Natural killer cell (primary cell): ENCODE data around the gene ATAD3B. TPM values are rescaled to one million over a fixed set of nuclear protein-coding genes. Genes with fewer than 3 reads are reported as not detected.

Experiments
- ATAC-seq, 3 donors: fragments of 150-1000 bp in 2 of 3; fragments of 200-7000 bp in 1 of 3; cut with Tn5 transposase; 1 replicate in 1 of 3; 2 replicates in 2 of 3; pipeline ENCODE4 v1.10.0; 2021; ENCODE audit warnings: mild to moderate bottlenecking in 2 of 3, moderate library complexity in 2 of 3
- DNase-seq, 2 donors: peaks; one replicate each; pipeline versions ENCODE4 v3.0.0 to v3.0.0-alpha.2; 2013 to 2021; ENCODE audit warnings: mixed read lengths in 1 of 2
- H3K27ac ChIP-seq: one replicate; pipeline ENCODE4 v1.5.1; 2013; ENCODE audit warnings: mild to moderate bottlenecking, low read length
- H3K27me3 ChIP-seq: one replicate; pipeline ENCODE4 v1.6.1; 2013; ENCODE audit warnings: low read length; ENCODE audit not compliant: control insufficient read depth, insufficient read depth
- H3K36me3 ChIP-seq: one replicate; pipeline ENCODE4 v1.6.1; 2013; ENCODE audit warnings: low read length; ENCODE audit not compliant: control insufficient read depth, insufficient read depth
- H3K4me1 ChIP-seq: one replicate; pipeline ENCODE4 v1.6.1; 2013; ENCODE audit warnings: low read length; ENCODE audit not compliant: control insufficient read depth, insufficient read depth
- H3K4me3 ChIP-seq: one replicate; pipeline ENCODE4 v1.5.1; 2013; ENCODE audit warnings: low read length
- H3K9me3 ChIP-seq: one replicate; pipeline ENCODE4 v1.6.1; 2013; ENCODE audit warnings: low read length; ENCODE audit not compliant: control insufficient read depth, insufficient read depth
- H3K27ac Mint-ChIP-seq, 2 donors: one replicate each; pipeline ENCODE4 v1.8.0; 2022; ENCODE audit warnings: mild to moderate bottlenecking in 2 of 2, mixed read lengths in 2 of 2, moderate library complexity in 1 of 2
- H3K27me3 Mint-ChIP-seq, 2 donors: one replicate each; pipeline ENCODE4 v1.8.0; 2022; ENCODE audit warnings: low read depth in 2 of 2, mixed read lengths in 2 of 2
- H3K36me3 Mint-ChIP-seq: one replicate; pipeline ENCODE4 v1.8.0; 2022; ENCODE audit warnings: mixed read lengths
- H3K4me1 Mint-ChIP-seq, 2 donors: one replicate each; pipeline ENCODE4 v1.8.0; 2022; ENCODE audit warnings: mixed read lengths in 2 of 2
- H3K4me3 Mint-ChIP-seq: one replicate; pipeline ENCODE4 v1.8.0; 2022; ENCODE audit warnings: mild to moderate bottlenecking, moderate library complexity, mixed read lengths
- H3K9me3 Mint-ChIP-seq, 2 donors: one replicate each; pipeline ENCODE4 v1.8.0; 2022; ENCODE audit warnings: mixed read lengths in 2 of 2
- CTCF ChIP-seq: fragments of 200-600 bp; IDR thresholded peaks from one replicate; pipeline ENCODE4 v1.8.0; 2022; ENCODE audit warnings: antibody characterized with exemption
- WGBS: methylation state at CpG from one replicate; pipeline ENCODE4 v1.1.7; 2013; ENCODE audit warnings: missing lambda C conversion rate; ENCODE audit not compliant: insufficient coverage; 5-methylcytosine and 5-hydroxymethylcytosine counted together
- intact Hi-C: fragments of 100-400 bp; cut with micrococcal nuclease; formaldehyde crosslinking; loops from one replicate; pipeline ENCODE4 v1.14.2; 2022
- total RNA-seq, 4 donors: library from RNA; stranded (reverse); fragments of 120-200 nt in 1 of 4; gene quantifications; one replicate each; pipeline versions ENCODE4 v1.2.3 to v1.2.4, GENCODE V29; 2013 to 2022

Gene ATAD3B
- total RNA-seq, 3 donors from 2014 or later (not counting 1 experiment from before 2014, with no cell fraction given) = 31.9 to 52.4 (median 42.9) TPM

- Histone ChIP-seq H3K27me3 (no peaks in the 10 kb centered on the region), H3K9me3 (no peaks in the 10 kb centered on the region), H3K36me3 (no peaks in the 10 kb centered on the region), H3K4me1 (peaks cover 6% of the 10 kb centered on the region), H3K4me3 (no peak overlapping the region), H3K27ac (no peak overlapping the region)
- 43% methylated on average over 27 of the region's 27 CpGs for WGBS
- TF ChIP-seq CTCF = no peak
- no peak for DNase-seq
- Mint-ChIP-seq H3K27ac (no peak overlapping the region), H3K27me3 (peaks cover 0 to 3% of the 10 kb centered on the region in 2 donors), H3K9me3 (no peaks in the 10 kb centered on the region), H3K36me3 (no peaks in the 10 kb centered on the region), H3K4me1 (no peaks in the 10 kb centered on the region), H3K4me3 (no peak overlapping the region)
- no peak for ATAC-seq
- intact Hi-C loops = no loop called here
These were observed 10.9 kb upstream of the ATAD3B start for GRCh38 chr1:1460540-1461130.

- H3K9me3 Mint-ChIP-seq = no peaks in the 10 kb centered on the region
- no peaks in the 10 kb centered on the region for H3K9me3 ChIP-seq
- ATAC-seq (no peak), DNase-seq (no peak)
- no peak overlapping the region for H3K27ac ChIP-seq
- TF ChIP-seq CTCF = no peak
- intact Hi-C loops = no loop called here
- 71% methylated on average over 18 of the region's 18 CpGs for WGBS
- no peaks in the 10 kb centered on the region for H3K4me1 Mint-ChIP-seq
- peak overlapping the region in 1 of 2 donors; percentile 35 for H3K27ac Mint-ChIP-seq
- H3K36me3 ChIP-seq = no peaks in the 10 kb centered on the region
- no peak overlapping the region for H3K4me3 Mint-ChIP-seq
- no peak overlapping the region for H3K4me3 ChIP-seq
- H3K27me3 Mint-ChIP-seq = peaks cover 0 to 5% of the 10 kb centered on the region in 2 donors
- peaks cover 6% of the 10 kb centered on the region for H3K4me1 ChIP-seq
- no peaks in the 10 kb centered on the region for H3K36me3 Mint-ChIP-seq
- H3K27me3 ChIP-seq = no peaks in the 10 kb centered on the region
These were observed 9.7 kb upstream of the ATAD3B start for GRCh38 chr1:1461721-1462317.

- Histone ChIP-seq H3K27me3 (no peaks in the 10 kb centered on the region), H3K9me3 (no peaks in the 10 kb centered on the region), H3K4me1 (peaks cover 6% of the 10 kb centered on the region), H3K36me3 (no peaks in the 10 kb centered on the region), H3K4me3 (no peak overlapping the region), H3K27ac (no peak overlapping the region)
- Mint-ChIP-seq H3K36me3 (no peaks in the 10 kb centered on the region), H3K27ac (peak overlapping the region in 1 of 2 donors; percentile 35), H3K27me3 (peaks cover 0 to 5% of the 10 kb centered on the region in 2 donors), H3K9me3 (no peaks in the 10 kb centered on the region), H3K4me3 (peak overlapping the region; percentile 25), H3K4me1 (no peaks in the 10 kb centered on the region)
- no peak for TF ChIP-seq CTCF
- intact Hi-C loops = no loop called here
- WGBS = 82% methylated on average over 26 of the region's 26 CpGs
- ATAC-seq (peak in 2 of 3 donors; percentile 66 to 79), DNase-seq (no peak)
These were observed 9.1 kb upstream of the ATAD3B start for GRCh38 chr1:1462318-1462966.
